K562 (cell line): ENCODE measurements around the gene SLC26A8. TPM values are rescaled to one million over a fixed set of nuclear protein-coding genes. Genes with fewer than 3 reads are reported as not detected.

Experiments
- ATAC-seq: fragments of 200-7000 bp; cut with Tn5 transposase; 3 replicates; pipeline ENCODE4 v1.9.1; 2020; ENCODE audit warnings: moderate library complexity
- BruUV-seq: library from RNA; stranded (reverse); fragments of 400-500 nt; replicated peaks from 2 replicates; lab custom pipeline; 2021; lab: Mats Ljungman, UMichigan
- CTCF ChIA-PET: fragments of 300-600 bp; formaldehyde crosslinking; extraction: SDS; loops from one replicate; lab custom pipeline; 2021; ENCODE audit warnings: low intra/inter-chr PET ratio; lab: Yijun Ruan, JAX
- POLR2A ChIA-PET: fragments of 300-600, 350-650 bp; sonication (Branson Sonifier 250); formaldehyde crosslinking; extraction: SDS; loops from one replicate; lab custom pipeline; 2021; ENCODE audit warnings: antibody characterized with exemption, inconsistent platforms; lab: Yijun Ruan, JAX
- DNase-seq, 4 experiments: peaks; one replicate each; pipeline versions ENCODE4 v3.0.0 to v3.0.0-alpha.2; 2011 to 2018; ENCODE audit warnings: low spot score in 3 of 4, mixed read lengths in 3 of 4; ENCODE audit errors: extremely low read depth in 1 of 4
- FAIRE-seq: peaks from 2 replicates; lab custom pipeline; 2011; peaks lifted over from hg19 to GRCh38; lab: Jason Lieb, UNC
- H2AFZ ChIP-seq: 2 replicates; pipeline ENCODE4 v1.6.0; 2011; ENCODE audit warnings: low read depth, low read length, control low read depth, inconsistent platforms
- H3K27ac ChIP-seq: fragments of 200-600 bp; 3 replicates; pipeline ENCODE4 v1.8.0; 2011; ENCODE audit warnings: low read depth, mild to moderate bottlenecking, control low read depth, inconsistent platforms, low read length, moderate library complexity, mixed read lengths; ENCODE audit errors: extremely low read depth
- H3K27me3 ChIP-seq, 2 experiments: fragments of 300-600 bp in 1 of 2; 2 replicates in 1 of 2; 3 replicates in 1 of 2; pipeline versions ENCODE4 v1.6.0 to v1.8.0; 2011; ENCODE audit warnings: inconsistent platforms in 2 of 2, low read length in 2 of 2, mild to moderate bottlenecking in 1 of 2, mixed read lengths in 1 of 2, moderate library complexity in 1 of 2; ENCODE audit not compliant: control insufficient read depth in 2 of 2, insufficient read depth in 2 of 2
- H3K36me3 ChIP-seq: fragments of 300-600 bp; 3 replicates; pipeline ENCODE4 v1.8.0; 2011; ENCODE audit warnings: mild to moderate bottlenecking, low read length, inconsistent platforms; ENCODE audit not compliant: control insufficient read depth, insufficient read depth
- H3K4me1 ChIP-seq, 2 experiments: fragments of 200-600 bp in 1 of 2; replicated peaks in 1 of 2; 2 replicates in 1 of 2; 3 replicates in 1 of 2; pipeline versions ENCODE4 v1.5.1 to v1.8.0; 2011; ENCODE audit warnings: inconsistent platforms in 2 of 2, low read length in 2 of 2, mild to moderate bottlenecking in 1 of 2, mixed read lengths in 1 of 2, moderate library complexity in 1 of 2; ENCODE audit not compliant: control insufficient read depth in 2 of 2, insufficient read depth in 2 of 2
- H3K4me2 ChIP-seq: 2 replicates; pipeline ENCODE4 v1.6.1; 2011; ENCODE audit warnings: low read length, control low read depth, inconsistent platforms, mixed read lengths; ENCODE audit not compliant: insufficient read depth
- H3K4me3 ChIP-seq: fragments of 200-600 bp; sonication (generic), shearing (Covaris generic); 2 replicates; pipeline ENCODE4 v1.5.1; 2016; ENCODE audit warnings: control low read depth, inconsistent platforms
- H3K79me2 ChIP-seq: fragments of 200-600 bp; 3 replicates; pipeline ENCODE4 v1.8.0; 2011; ENCODE audit warnings: low read length, inconsistent platforms; ENCODE audit not compliant: control insufficient read depth, insufficient read depth
- H3K9ac ChIP-seq, 2 experiments: 2 replicates each; pipeline versions ENCODE4 v1.6.0 to v1.6.1; 2011; ENCODE audit warnings: low read depth in 2 of 2, low read length in 2 of 2, control low read depth in 1 of 2, inconsistent platforms in 1 of 2, mild to moderate bottlenecking in 1 of 2, mixed read lengths in 1 of 2; ENCODE audit not compliant: insufficient read depth in 1 of 2
- H3K9me1 ChIP-seq: one replicate; pipeline ENCODE4 v1.6.0; 2011; ENCODE audit warnings: inconsistent platforms, mild to moderate bottlenecking, low read length, moderate library complexity; ENCODE audit not compliant: control insufficient read depth, insufficient read depth
- H3K9me3 ChIP-seq: replicated peaks from 2 replicates; pipeline ENCODE4 v1.5.1; 2011; ENCODE audit warnings: low read depth, low read length, inconsistent platforms; ENCODE audit not compliant: control insufficient read depth, insufficient read depth
- H4K20me1 ChIP-seq: replicated peaks from 2 replicates; pipeline ENCODE4 v1.6.1; 2011; ENCODE audit warnings: low read length, inconsistent platforms, mixed read lengths; ENCODE audit not compliant: control insufficient read depth, insufficient read depth
- FOXA3 ChIP-seq, 2 experiments: fragments of 450-650 bp in 1 of 2; sonication (generic) in 1 of 2; formaldehyde crosslinking; IDR thresholded peaks in 1 of 2; conservative IDR thresholded peaks in 1 of 2; 2 replicates each; pipeline versions ENCODE4 v1.4.0 to v1.8.0; 2020 to 2022; ENCODE audit warnings: mild to moderate bottlenecking in 2 of 2, missing genetic modification reagents in 1 of 2
- FOXK2 ChIP-seq, 2 experiments: fragments of 450-650 bp; IDR thresholded peaks in 1 of 2; conservative IDR thresholded peaks in 1 of 2; 2 replicates each; pipeline ENCODE4 v1.6.1; 2016; ENCODE audit warnings: low read depth in 2 of 2, mild to moderate bottlenecking in 1 of 2
- GTF2E2 ChIP-seq: fragments of 200-800 bp; sonication (Bioruptor generic); IDR thresholded peaks from 2 replicates; pipeline ENCODE4 v1.6.1; 2016; ENCODE audit warnings: missing genetic modification characterization, missing compliant biosample characterization
- HMG20B ChIP-seq: fragments of 250-450 bp; sonication (Bioruptor Pico); IDR thresholded peaks from 2 replicates; pipeline ENCODE4 v1.5.0; 2021; ENCODE audit warnings: mild to moderate bottlenecking
- MEF2D ChIP-seq: conservative IDR thresholded peaks from 2 replicates; pipeline ENCODE4 v1.6.1; 2016; ENCODE audit warnings: low read depth, missing genetic modification characterization, missing compliant biosample characterization
- TCFL5 ChIP-seq: fragments of 250-450 bp; sonication (Bioruptor Pico); conservative IDR thresholded peaks from 2 replicates; pipeline ENCODE4 v1.6.1; 2021; ENCODE audit warnings: mild to moderate bottlenecking, moderate library complexity, matching md5 sums
- ZNF444 ChIP-seq: fragments of 250-450 bp; sonication (Bioruptor Pico); IDR thresholded peaks from 2 replicates; pipeline ENCODE4 v1.4.0; 2020; ENCODE audit warnings: mild to moderate bottlenecking, moderate library complexity
- WGBS: fragments of 100-300 bp; shearing (Covaris generic); methylation state at CpG from one replicate; pipeline ENCODE4 v1.1.6; 2016; ENCODE audit warnings: low coverage, mixed read lengths; ENCODE audit not compliant: insufficient coverage; ENCODE audit errors: missing lambda C conversion rate; 5-methylcytosine and 5-hydroxymethylcytosine counted together
- in situ Hi-C: fragments of 300-500 bp; cut with MboI; formaldehyde crosslinking; loops from 4 replicates; pipeline ENCODE4 v1.15.0; 2018; ENCODE audit warnings: inconsistent platforms, mixed read lengths
- intact Hi-C: fragments of 100-400 bp; cut with micrococcal nuclease; formaldehyde crosslinking; loops from 2 replicates; pipeline ENCODE4 v1.14.2; 2022
- polyA plus RNA-seq, 8 experiments: library from polyadenylated mRNA; depleted of rRNA in 4 of 8; stranded (reverse) in 5 of 8; unstranded in 3 of 8; fragments of >200 nt; fragmentation: Nextera tagmentation in 2 of 8; fragmentation: Illumina TruSeq in 1 of 8; extraction: Ambion mirVana in 2 of 8; extraction: Trizol in 1 of 8; gene quantifications; 2 replicates each; pipeline versions ENCODE4 v1.2.1 to v1.2.3, GENCODE V29; 2011 to 2014; ENCODE audit warnings: inconsistent platforms in 1 of 8, missing spikeins in 1 of 8
- total RNA-seq, 7 experiments: library from RNA; depleted of rRNA in 6 of 7; stranded (reverse); fragments of >200 nt in 6 of 7; fragmentation: Illumina TruSeq in 2 of 7; extraction: Trizol in 2 of 7; gene quantifications; 2 replicates each; pipeline versions ENCODE4 v1.2.1 to v1.2.3, GENCODE V29; 2011 to 2021; ENCODE audit warnings: low replicate concordance in 1 of 7
- TF ChIP-seq, protein P1 (sequence below): fragments of 250-450 bp; sonication (Bioruptor Pico); IDR thresholded peaks from 2 replicates; pipeline ENCODE4 v1.4.0; 2020; ENCODE audit warnings: mild to moderate bottlenecking
- TF ChIP-seq, protein P2 (sequence below): sonication (generic); formaldehyde crosslinking; IDR thresholded peaks from 2 replicates; pipeline ENCODE4 v1.8.1; 2022; ENCODE audit warnings: missing genetic modification reagents
- TF ChIP-seq, protein P3 (sequence below): fragments of 450-650 bp; formaldehyde crosslinking; IDR thresholded peaks from 2 replicates; pipeline ENCODE4 v1.4.0; 2020; ENCODE audit warnings: mild to moderate bottlenecking, moderate library complexity

Gene SLC26A8
- total and polyA plus RNA-seq, 9 of the 15 experiments (the other 6 are each of a cell fraction or from before 2014, with no cell fraction given) = not detected

DNA sequence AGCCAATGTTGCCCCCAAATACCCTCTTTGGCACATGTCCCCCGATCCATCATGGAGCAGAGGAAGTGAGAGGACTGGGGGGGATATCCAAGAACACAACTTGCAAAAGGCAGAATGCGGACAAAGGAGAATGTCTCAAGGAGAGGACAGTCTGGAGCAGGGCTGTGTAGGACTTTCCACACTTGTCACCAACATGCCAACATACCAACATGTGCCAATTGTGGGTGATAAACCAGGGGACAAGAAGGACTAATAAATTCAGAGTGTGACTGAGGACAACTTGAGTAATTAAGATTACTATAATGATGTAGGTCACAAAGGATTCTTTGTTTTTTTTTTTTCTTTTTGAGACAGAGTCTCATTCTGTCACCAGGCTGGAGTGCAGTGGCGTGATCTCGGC is 8.8 kb downstream of the SLC26A8 start:
- 34% methylated on average over 4 of the region's 4 CpGs for WGBS
- ChIA-PET POLR2A (no interaction called here), CTCF (no interaction called here)
- H3K4me2 ChIP-seq = no peak overlapping the region
- DNase-seq (no peak), ATAC-seq (no peak), FAIRE-seq (no peak)
- no peaks in the 10 kb centered on the region for H3K36me3 ChIP-seq
- intact Hi-C loops (no loop called here), in situ Hi-C loops (no loop called here)
- H3K9me3 ChIP-seq = no peaks in the 10 kb centered on the region
- no peaks in the 10 kb centered on the region for H3K9me1 ChIP-seq
- H3K27ac ChIP-seq = no peak overlapping the region
- TF ChIP-seq MEF2D (tag) = no peak
- H3K4me3 ChIP-seq = no peak overlapping the region
- no peak overlapping the region for H2AFZ ChIP-seq
- no peaks in the 10 kb centered on the region for H3K79me2 ChIP-seq
- H3K9ac ChIP-seq = no peak overlapping the region
- peaks cover 3 to 7% of the 10 kb centered on the region in 2 experiments; a peak in 3 of 5 replicates for H3K27me3 ChIP-seq
- no TSS peak for BruUV-seq
- no peaks in the 10 kb centered on the region; a peak in 1 of 5 replicates for H3K4me1 ChIP-seq
- H4K20me1 ChIP-seq = no peaks in the 10 kb centered on the region

DNA sequence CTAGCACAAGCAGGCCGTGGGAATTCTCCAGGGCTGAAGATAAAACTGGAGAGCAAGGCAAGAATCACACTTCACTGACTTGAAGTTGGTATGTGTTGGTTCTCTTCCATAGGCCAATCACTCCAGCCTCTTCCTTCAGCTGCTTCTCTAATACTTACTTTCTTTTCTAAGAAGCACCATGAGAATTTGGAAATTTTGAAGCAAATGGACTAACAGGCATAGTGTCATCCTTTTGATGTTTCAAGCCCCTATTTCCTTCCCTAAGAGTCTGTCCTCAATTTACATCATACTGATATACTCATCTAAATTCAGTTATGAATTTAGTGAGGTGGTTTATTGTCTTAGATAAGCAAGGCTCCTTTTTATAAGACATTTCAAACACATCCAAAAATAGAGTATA is 24.0 kb downstream of the SLC26A8 start:
- H3K4me1 ChIP-seq = no peaks in the 10 kb centered on the region
- no peak overlapping the region for H3K4me2 ChIP-seq
- ATAC-seq = no peak
- intact Hi-C loops = no loop called here
- BruUV-seq = no TSS peak
- no peaks in the 10 kb centered on the region for H4K20me1 ChIP-seq
- FAIRE-seq = no peak
- DNase-seq = no peak
- 0% methylated on average over 1 of the region's 1 CpG for WGBS
- H3K36me3 ChIP-seq = no peaks in the 10 kb centered on the region
- H3K27ac ChIP-seq = no peak overlapping the region
- H3K9ac ChIP-seq = no peak overlapping the region
- TF ChIP-seq FOXK2 (conservative IDR thresholded peaks at IDR 0.05 in 1 of 2, IDR thresholded peaks at IDR 0.05 in 1 of 2; ENCODE audit: low read depth in 2 of 2) (no peak), HMG20B (CRISPR knock-in tag) (no peak), TCFL5 (CRISPR knock-in tag) (no peak), GTF2E2 (no peak), ZNF444 (CRISPR knock-in tag) (no peak), FOXA3 (CRISPR knock-in tag; conservative IDR thresholded peaks at IDR 0.05 in 1 of 2, IDR thresholded peaks at IDR 0.05 in 1 of 2) (no peak)
- TF ChIP-seq, protein P1, sequence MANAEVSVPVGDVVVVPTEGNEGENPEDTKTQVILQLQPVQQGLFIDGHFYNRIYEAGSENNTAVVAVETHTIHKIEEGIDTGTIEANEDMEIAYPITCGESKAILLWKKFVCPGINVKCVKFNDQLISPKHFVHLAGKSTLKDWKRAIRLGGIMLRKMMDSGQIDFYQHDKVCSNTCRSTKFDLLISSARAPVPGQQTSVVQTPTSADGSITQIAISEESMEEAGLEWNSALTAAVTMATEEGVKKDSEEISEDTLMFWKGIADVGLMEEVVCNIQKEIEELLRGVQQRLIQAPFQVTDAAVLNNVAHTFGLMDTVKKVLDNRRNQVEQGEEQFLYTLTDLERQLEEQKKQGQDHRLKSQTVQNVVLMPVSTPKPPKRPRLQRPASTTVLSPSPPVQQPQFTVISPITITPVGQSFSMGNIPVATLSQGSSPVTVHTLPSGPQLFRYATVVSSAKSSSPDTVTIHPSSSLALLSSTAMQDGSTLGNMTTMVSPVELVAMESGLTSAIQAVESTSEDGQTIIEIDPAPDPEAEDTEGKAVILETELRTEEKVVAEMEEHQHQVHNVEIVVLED (CRISPR knock-in tag) = no peak
- TF ChIP-seq, protein P2, sequence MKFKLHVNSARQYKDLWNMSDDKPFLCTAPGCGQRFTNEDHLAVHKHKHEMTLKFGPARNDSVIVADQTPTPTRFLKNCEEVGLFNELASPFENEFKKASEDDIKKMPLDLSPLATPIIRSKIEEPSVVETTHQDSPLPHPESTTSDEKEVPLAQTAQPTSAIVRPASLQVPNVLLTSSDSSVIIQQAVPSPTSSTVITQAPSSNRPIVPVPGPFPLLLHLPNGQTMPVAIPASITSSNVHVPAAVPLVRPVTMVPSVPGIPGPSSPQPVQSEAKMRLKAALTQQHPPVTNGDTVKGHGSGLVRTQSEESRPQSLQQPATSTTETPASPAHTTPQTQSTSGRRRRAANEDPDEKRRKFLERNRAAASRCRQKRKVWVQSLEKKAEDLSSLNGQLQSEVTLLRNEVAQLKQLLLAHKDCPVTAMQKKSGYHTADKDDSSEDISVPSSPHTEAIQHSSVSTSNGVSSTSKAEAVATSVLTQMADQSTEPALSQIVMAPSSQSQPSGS = no peak
- TF ChIP-seq, protein P3, sequence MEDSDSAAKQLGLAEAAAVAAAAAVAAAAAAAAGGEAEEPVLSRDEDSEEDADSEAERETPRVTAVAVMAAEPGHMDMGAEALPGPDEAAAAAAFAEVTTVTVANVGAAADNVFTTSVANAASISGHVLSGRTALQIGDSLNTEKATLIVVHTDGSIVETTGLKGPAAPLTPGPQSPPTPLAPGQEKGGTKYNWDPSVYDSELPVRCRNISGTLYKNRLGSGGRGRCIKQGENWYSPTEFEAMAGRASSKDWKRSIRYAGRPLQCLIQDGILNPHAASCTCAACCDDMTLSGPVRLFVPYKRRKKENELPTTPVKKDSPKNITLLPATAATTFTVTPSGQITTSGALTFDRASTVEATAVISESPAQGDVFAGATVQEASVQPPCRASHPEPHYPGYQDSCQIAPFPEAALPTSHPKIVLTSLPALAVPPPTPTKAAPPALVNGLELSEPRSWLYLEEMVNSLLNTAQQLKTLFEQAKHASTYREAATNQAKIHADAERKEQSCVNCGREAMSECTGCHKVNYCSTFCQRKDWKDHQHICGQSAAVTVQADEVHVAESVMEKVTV = no peak
- H3K9me1 ChIP-seq = no peaks in the 10 kb centered on the region
- no peaks in the 10 kb centered on the region for H3K9me3 ChIP-seq
- POLR2A ChIA-PET = interaction anchor here (1.2 kb wide), 1 partner anchor 8 kb away, joined by 5 read pairs; no protein-coding TSS in a partner anchor
- no peak overlapping the region for H3K4me3 ChIP-seq
- CTCF ChIA-PET = no interaction called here
- H2AFZ ChIP-seq = no peak overlapping the region
- peaks cover 8 to 22% of the 10 kb centered on the region in 2 experiments; a peak in 4 of 5 replicates for H3K27me3 ChIP-seq
- in situ Hi-C loops = no loop called here
- no peaks in the 10 kb centered on the region for H3K79me2 ChIP-seq
